HG02973 (cell line): ENCODE data around the gene RPP38.

ENCODE experiments used
- ATAC-seq: cut with Tn5 transposase; IDR thresholded peaks from one replicate; pipeline ENCODE4 v1.9.1; 2021; ENCODE audit warnings: moderate library complexity; ENCODE audit not compliant: unreplicated experiment

RPP38 gene

GRCh38 chr10:15106352-15107013, 9.3 kb downstream of the RPP38 start:
- peak; percentile 93 for ATAC-seq

- ATAC-seq: no peak
These were observed 15.5 kb downstream of the RPP38 start for GRCh38 chr10:15112657-15113056.

- ATAC-seq: no peak
These were observed 16.6 kb downstream of the RPP38 start for GRCh38 chr10:15113766-15114165.

GRCh38 chr10:15116225-15116624, 19.1 kb downstream of the RPP38 start:
- no peak for ATAC-seq

- no peak for ATAC-seq
These were observed 21.5 kb downstream of the RPP38 start for GRCh38 chr10:15118615-15119014.

- ATAC-seq: no peak
These were observed 23.4 kb downstream of the RPP38 start for GRCh38 chr10:15120523-15120922.

- no peak for ATAC-seq
These were observed 24.6 kb downstream of the RPP38 start for GRCh38 chr10:15121707-15122106.

- peak; percentile 78 for ATAC-seq
These were observed 25.4 kb downstream of the RPP38 start for GRCh38 chr10:15122477-15123030.

- ATAC-seq: no peak
These were observed 26.6 kb downstream of the RPP38 start for GRCh38 chr10:15123749-15124184.

GRCh38 chr10:15124190-15124589, 27.0 kb downstream of the RPP38 start:
- ATAC-seq: no peak

GRCh38 chr10:15124908-15125307, 27.8 kb downstream of the RPP38 start:
- no peak for ATAC-seq

- no peak for ATAC-seq
These were observed 34.2 kb downstream of the RPP38 start for GRCh38 chr10:15131330-15131729.

- no peak for ATAC-seq
These were observed 39.2 kb downstream of the RPP38 start for GRCh38 chr10:15136129-15137035.

GRCh38 chr10:15137036-15137359, 39.8 kb downstream of the RPP38 start:
- no peak for ATAC-seq

GRCh38 chr10:15137636-15138035, 40.5 kb downstream of the RPP38 start:
- ATAC-seq: no peak

GRCh38 chr10:15140698-15141097, 43.5 kb downstream of the RPP38 start:
- ATAC-seq: no peak

- peak; percentile 91 for ATAC-seq
These were observed 44.2 kb downstream of the RPP38 start for GRCh38 chr10:15141136-15142054.

- no peak for ATAC-seq
These were observed 47.6 kb downstream of the RPP38 start for GRCh38 chr10:15144788-15145187.

- ATAC-seq: no peak
These were observed 49.2 kb downstream of the RPP38 start for GRCh38 chr10:15146366-15146765.

GRCh38 chr10:15147594-15148392, 50.6 kb downstream of the RPP38 start:
- no peak for ATAC-seq
